Inflammatory macrophage (primary cell): ENCODE measurements around the gene PLCB1.

Source experiments
- DNase-seq, 2 donors: peaks; one replicate each; pipeline ENCODE4 v3.0.0-alpha.2; 2020 to 2022

The PLCB1 gene

GRCh38 chr20:8512003-8512402 is 379.9 kb downstream of the PLCB1 start:
- no peak for DNase-seq

GRCh38 chr20:8515810-8516435 is 383.9 kb downstream of the PLCB1 start:
- DNase-seq: no peak

GRCh38 chr20:8518878-8519277 is 386.8 kb downstream of the PLCB1 start:
- DNase-seq: no peak

- DNase-seq: no peak
Measured at GRCh38 chr20:8519887-8520286, 387.8 kb downstream of the PLCB1 start.

GRCh38 chr20:8522168-8522567 is 390.1 kb downstream of the PLCB1 start:
- no peak for DNase-seq

- DNase-seq: peak; percentile 42 to 50
Measured at GRCh38 chr20:8523684-8524083, 391.6 kb downstream of the PLCB1 start.

- DNase-seq: no peak
Measured at GRCh38 chr20:8524101-8525016, 392.3 kb downstream of the PLCB1 start.

GRCh38 chr20:8525017-8525343 is 392.9 kb downstream of the PLCB1 start:
- DNase-seq: no peak

GRCh38 chr20:8526610-8527009 is 394.5 kb downstream of the PLCB1 start:
- DNase-seq: no peak

- peak; percentile 57 to 84 for DNase-seq
Measured at GRCh38 chr20:8527998-8528723, 396.1 kb downstream of the PLCB1 start.

GRCh38 chr20:8530022-8530421 is 398.0 kb downstream of the PLCB1 start:
- DNase-seq: no peak

- no peak for DNase-seq
Measured at GRCh38 chr20:8532169-8532568, 400.1 kb downstream of the PLCB1 start.

GRCh38 chr20:8534368-8535160 is 402.5 kb downstream of the PLCB1 start:
- DNase-seq: no peak

- peak in 1 of 2 donors; percentile 57 for DNase-seq
Measured at GRCh38 chr20:8535403-8536261, 403.6 kb downstream of the PLCB1 start.

- peak in 1 of 2 donors; percentile 5 for DNase-seq
Measured at GRCh38 chr20:8536262-8536618, 404.2 kb downstream of the PLCB1 start.

- DNase-seq: no peak
Measured at GRCh38 chr20:8540466-8540865, 408.4 kb downstream of the PLCB1 start.

- peak in 1 of 2 donors; percentile 5 for DNase-seq
Measured at GRCh38 chr20:8542110-8542486, 410.0 kb downstream of the PLCB1 start.

GRCh38 chr20:8545212-8545611 is 413.1 kb downstream of the PLCB1 start:
- no peak for DNase-seq

- peak; percentile 85 for DNase-seq
Measured at GRCh38 chr20:8547035-8547650, 415.1 kb downstream of the PLCB1 start.

GRCh38 chr20:8547968-8548588 is 416.0 kb downstream of the PLCB1 start:
- DNase-seq: no peak

- no peak for DNase-seq
Measured at GRCh38 chr20:8549192-8549591, 417.1 kb downstream of the PLCB1 start.
